HG03460 (cell line): Measurements from ENCODE around the gene FASN.

Experiments used
- ATAC-seq: cut with Tn5 transposase; IDR thresholded peaks from one replicate; pipeline ENCODE4 v1.9.1; 2021; ENCODE audit not compliant: unreplicated experiment

Gene FASN

GRCh38 chr17:82089723-82090548 is 8.1 kb downstream of the FASN start:
- no peak for ATAC-seq

DNA sequence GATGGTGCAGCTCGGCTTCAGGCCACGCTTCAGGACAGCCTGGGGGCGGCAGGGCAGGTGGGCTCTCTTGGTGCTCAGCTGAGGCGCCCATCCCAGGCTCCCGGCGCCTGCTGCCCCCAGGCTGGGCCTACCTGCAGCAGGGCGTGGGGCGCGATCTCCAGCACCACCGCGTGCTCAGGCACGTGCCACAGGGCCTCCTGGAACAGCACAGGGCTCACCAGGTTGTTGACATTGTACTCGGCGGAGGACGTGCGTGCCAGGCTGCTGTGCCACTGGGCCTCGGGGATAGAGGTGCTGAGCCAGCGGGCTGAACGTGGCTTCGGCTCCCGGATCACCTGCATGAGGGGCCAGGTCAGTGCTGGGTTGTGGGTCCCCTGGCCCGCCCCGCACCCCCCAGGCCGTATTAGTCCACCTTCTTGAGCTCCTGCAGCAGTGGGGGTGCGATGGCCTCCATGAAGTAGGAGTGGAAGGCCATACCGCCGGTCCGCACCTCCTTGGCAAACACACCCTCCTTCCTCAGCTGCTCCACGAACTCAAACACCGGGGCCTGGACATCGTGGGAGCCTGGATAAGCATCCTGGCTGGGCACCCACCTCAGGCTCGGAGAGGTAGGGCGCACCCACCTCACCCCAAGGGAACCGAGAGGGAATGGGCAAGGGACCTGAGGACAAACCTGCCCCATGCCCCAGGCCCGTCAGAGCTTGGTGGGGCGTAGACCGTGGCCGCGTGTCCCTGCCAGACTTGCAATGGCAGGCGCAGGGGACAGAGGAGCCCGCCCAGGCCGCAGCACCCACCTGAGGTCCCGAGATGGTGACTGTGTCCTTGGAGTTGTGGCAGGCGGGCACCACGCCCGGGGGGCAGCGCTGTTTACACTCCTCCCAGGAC is 9.0 kb downstream of the FASN start:
- no peak for ATAC-seq

GRCh38 chr17:82087961-82088837 is 9.8 kb downstream of the FASN start:
- ATAC-seq: no peak

- no peak for ATAC-seq
These were observed 10.8 kb downstream of the FASN start for GRCh38 chr17:82086941-82087906.

DNA sequence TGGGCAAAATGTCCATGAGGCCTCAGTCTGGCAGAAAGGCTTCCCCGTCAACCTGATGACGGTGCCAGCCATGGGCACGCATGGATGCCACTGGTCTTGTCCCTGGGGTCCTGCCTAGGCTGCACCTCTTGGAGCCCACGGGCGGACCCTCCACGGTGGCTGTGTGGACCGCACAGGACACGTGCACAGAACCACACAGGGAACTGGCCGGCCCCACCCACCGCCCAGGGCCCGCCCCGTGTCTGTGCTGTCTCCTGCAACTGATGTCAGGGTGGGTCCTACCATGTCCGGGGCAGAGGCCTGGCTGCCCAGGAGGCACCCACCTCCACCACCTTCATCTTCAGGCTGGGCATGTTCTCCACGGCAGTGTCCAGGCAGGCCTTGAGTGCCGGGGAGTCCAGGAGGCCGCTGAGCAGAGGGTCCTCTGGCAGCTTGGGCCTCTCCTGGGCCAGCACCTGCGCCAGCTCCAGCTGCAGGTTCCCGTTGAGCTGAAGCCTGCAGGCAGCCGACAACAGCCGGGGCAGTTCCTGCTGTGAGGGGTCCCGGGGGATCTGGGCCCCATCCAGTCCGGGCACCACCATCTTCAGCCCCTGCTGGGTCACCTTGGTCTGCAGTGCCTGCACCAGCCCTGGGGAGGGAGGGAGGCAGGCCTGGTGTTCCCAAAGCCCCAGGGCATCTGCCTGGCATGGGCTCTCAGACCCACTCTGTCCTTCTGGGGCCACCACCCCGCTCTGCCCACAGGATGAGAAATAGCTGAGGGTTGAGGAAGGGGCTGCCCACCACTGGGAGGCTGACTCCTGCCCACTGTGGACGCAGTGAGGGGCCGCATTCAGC is 11.9 kb downstream of the FASN start:
- ATAC-seq: no peak

GRCh38 chr17:82085031-82085861 is 12.8 kb downstream of the FASN start:
- no peak for ATAC-seq

DNA sequence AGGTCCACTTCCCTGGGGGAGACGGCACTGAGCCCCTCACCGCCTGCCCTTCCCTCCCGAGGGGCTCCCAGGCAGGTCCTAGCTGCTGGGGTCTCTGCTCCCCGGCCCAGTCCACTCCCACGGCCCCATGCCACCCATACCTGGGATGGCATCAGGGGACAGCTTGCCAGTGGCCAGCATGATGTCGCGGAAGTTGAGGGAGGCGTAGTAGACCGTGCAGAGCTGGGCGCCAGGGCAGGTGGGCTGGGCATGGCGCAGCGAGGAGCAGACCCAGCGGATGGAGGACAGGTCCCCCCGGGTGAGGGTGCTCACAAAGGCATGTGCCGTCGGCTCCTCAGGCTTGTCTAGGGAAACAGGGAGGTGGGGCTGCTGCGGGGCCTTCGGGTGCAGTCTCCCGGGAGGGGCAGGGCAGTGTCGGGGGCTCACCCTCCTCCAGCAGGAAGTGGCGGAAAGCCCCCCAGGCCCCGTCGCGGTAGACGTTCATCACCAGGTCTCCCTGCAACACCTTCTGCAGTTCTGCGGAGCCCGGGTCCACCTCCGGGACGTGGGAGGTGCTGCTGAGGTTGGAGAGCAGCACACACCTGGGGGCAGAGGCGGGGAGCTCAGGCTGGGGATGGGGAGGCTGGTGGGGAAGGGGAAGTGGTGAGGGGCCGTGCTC is 13.5 kb downstream of the FASN start:
- no peak for ATAC-seq

GRCh38 chr17:82083533-82084359 is 14.3 kb downstream of the FASN start:
- ATAC-seq: no peak

DNA sequence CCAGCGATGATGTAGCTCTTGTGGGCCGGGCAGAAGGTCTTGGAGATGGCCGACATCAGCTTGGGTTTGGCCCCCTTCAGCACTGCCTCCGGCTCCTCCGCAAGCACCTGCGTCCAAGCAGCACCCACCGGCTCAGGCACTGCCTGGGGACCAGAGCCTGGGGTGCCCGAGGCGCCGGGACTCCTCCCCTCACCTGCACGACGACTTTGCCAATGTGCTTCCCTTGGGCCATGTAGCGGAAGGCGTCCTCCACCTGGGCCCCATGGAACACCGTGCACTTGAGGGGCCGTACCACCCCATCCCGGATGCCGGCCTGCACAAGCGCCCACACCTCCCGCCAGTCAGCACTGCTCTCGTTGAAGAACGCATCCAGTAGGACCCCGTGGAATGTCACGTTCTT is 15.0 kb downstream of the FASN start:
- no peak for ATAC-seq

DNA sequence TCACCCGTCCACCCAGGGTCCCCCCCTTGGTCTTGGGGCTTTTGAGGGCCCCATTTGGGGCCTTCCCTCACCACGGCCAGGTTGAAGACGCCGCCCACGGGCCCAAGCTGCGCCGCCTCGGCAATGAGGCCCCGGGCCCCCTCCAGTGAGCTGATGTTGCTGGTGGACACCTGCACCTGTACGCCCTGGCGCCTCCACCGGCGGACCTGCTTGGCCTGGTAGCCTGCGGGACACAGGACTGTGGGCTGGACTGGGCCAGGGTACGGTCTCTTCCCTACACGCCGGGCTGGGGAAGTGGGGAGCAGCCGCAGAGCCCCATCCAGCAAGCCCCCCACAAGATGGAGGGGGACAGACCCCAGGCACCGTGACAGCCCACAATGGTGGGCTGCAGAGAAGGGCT is 15.6 kb downstream of the FASN start:
- ATAC-seq: no peak

DNA sequence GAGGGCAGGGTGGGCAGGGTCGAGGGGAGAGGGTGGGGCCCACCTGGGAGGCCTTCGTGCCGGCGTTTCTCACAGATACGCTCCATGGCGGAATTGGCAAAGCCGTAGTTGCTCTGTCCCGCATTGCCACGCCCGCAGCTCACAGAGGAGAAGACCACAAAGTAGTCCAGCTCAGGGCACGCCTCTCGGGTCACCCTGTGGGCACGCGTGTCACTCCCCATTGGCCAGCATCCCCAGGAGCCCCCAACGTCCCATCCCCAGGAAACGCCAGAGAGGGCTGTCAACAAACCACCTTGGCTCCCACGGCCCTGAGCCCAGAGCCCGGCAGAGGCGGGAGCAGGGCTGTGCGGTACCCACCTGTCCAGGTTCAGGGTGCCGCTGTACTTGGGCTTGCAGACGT is 16.1 kb downstream of the FASN start:
- no peak for ATAC-seq

GRCh38 chr17:82081546-82081945 is 16.5 kb downstream of the FASN start:
- ATAC-seq: no peak

DNA sequence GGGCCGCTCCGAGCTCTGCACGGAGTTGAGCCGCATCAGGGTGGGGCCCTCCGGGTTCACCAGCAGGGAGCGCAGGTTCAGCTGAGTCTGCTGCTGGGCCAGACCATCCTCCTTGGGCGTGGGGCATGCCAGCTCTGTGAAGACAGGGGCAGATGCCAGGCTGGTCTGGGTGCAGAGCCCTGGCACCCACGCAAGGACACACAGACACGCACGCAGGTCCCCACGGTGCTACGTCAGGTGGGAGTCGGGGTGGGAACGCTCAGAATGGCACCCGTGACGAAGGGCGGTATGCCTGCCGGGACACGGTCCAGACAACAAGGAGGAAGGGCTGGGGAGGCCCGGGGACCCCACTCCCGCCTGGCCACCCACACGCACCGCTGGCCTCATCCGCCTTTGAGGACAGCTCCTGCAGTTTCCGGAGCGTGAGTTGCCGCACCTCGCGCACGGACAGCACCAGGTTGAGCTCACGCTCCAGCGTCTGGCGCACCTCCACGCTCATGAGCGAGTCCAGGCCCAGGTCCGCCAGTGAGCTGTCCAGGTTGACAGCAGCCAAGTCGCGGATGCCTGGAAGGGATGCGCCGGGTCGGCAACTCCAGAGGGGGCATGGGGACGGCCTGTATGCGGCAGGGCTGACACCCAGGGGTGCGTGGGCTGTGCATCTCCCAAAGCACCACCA is 17.1 kb downstream of the FASN start:
- ATAC-seq: no peak

GRCh38 chr17:82080048-82080788 is 17.8 kb downstream of the FASN start:
- ATAC-seq: no peak

DNA sequence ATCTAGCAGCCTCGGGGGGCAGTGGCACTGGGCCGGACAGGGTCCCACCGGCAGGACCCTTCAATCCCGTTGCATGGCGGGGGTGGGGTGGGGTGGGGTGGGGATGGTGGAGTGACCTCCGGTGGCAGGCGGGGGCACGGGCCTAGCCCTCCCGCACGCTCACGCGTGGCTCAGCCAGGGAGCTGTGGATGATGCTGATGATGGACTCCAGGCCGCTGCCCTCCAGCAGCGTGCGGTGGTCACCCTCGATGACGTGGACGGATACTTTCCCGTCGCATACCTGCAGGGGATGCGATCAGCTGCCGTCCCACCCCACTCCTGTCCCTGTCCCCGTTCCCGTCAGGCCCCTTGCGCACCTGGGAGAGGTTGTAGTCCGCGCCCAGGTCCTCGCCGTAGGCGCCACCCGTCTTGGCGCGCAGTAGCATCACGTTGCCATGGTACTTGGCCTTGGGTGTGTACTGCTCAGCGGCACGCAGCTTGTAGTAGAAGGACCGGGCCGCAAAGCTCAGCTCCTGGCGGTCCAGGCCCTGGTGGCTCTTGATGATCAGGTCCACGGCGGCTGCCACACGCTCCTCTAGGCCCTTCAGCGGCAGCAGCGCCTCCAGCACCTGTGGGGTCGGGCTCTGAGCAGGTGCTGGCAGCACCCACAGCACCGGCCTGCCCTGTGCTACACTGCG is 18.9 kb downstream of the FASN start:
- no peak for ATAC-seq
